Thyroid gland (tissue), 4 donors: ENCODE results near the gene DAB1.

Experiments
- POLR2A ChIP-seq, 2 donors: fragments of 450-650 bp; IDR thresholded peaks; one replicate each; pipeline ENCODE4 v1.6.1; 2017; ENCODE audit warnings: antibody characterized with exemption in 2 of 2, mild to moderate bottlenecking in 2 of 2, moderate library complexity in 1 of 2
- TF ChIP-seq, protein P1 (sequence below), 6 experiments: fragments of 200-600 bp in 3 of 6; fragments of 450-650 bp in 3 of 6; sonication (generic) in 3 of 6; IDR thresholded peaks; one replicate each; pipeline ENCODE4 v1.5.1; 2016 to 2019; ENCODE audit warnings: antibody characterized with exemption in 6 of 6, mild to moderate bottlenecking in 2 of 6, inconsistent platforms in 1 of 6, moderate library complexity in 1 of 6

- TF ChIP-seq POLR2A (IDR thresholded peaks at IDR 0.05), result no peak
- TF ChIP-seq, protein P1, sequence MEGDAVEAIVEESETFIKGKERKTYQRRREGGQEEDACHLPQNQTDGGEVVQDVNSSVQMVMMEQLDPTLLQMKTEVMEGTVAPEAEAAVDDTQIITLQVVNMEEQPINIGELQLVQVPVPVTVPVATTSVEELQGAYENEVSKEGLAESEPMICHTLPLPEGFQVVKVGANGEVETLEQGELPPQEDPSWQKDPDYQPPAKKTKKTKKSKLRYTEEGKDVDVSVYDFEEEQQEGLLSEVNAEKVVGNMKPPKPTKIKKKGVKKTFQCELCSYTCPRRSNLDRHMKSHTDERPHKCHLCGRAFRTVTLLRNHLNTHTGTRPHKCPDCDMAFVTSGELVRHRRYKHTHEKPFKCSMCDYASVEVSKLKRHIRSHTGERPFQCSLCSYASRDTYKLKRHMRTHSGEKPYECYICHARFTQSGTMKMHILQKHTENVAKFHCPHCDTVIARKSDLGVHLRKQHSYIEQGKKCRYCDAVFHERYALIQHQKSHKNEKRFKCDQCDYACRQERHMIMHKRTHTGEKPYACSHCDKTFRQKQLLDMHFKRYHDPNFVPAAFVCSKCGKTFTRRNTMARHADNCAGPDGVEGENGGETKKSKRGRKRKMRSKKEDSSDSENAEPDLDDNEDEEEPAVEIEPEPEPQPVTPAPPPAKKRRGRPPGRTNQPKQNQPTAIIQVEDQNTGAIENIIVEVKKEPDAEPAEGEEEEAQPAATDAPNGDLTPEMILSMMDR (IDR thresholded peaks at IDR 0.05), result no peak
Observed at GRCh38 chr1:57160594-57160993, 263.3 kb downstream of the DAB1 start.
